Measurements from ENCODE around the gene MINDY3.
"Not testable (repeated sequence)": the region's sequence is repeated elsewhere in the genome, so short reads cannot be mapped to it uniquely, and the experiment has no call there.

Gene MINDY3

GRCh38 chr10:15856328-15857015 is 3.8 kb downstream of the MINDY3 start:
- no peak for DNase-seq

- no peak for DNase-seq
Measured at GRCh38 chr10:15853800-15854199, 6.5 kb downstream of the MINDY3 start.

GRCh38 chr10:15852111-15852557 is 8.2 kb downstream of the MINDY3 start:
- no peak for DNase-seq

DNA sequence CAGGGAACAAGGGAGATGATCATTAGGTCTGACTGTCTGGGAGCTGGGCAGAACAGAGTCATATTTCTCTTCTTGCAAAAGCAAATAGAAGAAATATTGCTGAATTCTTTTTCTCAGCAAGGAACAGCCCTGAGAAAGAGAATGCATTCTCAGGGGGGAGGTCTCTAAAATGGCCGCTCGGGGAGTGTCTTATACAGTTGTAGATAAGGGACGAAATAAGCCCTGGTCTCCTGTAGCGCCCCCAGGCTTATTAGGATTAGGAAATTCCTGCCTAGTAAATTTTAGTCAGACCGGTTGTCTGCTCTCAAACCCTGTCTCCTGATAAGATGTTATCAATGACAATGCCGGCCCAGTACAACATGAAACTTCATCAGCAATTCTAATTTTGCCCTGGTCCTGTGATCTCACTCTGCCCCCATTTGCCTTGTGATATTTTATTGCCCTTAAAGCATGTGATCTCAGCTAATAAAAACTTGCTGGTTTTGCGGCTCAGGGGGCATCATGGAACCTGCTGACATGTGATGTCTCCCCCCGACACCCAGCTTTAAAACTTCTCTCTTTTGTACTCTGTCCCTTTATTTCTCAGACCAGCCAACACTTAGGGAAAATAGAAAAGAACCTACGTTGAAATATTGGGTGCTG is 9.8 kb downstream of the MINDY3 start:
- DNase-seq: not testable (repeated sequence)

DNA sequence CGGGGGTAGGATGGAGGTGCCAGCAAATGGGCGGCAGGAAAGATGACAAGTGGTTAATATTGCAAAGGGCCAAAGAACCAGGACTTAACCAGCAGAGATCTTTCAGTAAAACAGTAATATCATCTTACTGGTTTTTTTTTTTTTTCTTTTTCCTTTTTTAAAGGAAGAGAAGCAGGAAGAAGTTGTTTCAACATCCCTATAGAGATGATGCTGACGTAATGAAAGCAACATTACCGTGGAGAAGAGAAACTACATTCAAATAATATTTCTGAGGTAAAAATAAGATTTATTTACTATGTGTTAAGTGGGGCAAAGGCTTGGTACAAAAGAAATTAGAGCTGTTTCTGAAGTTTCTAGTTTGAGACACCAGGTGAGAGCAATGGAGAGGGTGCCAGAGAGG is 11.0 kb downstream of the MINDY3 start:
- DNase-seq: no peak

DNA sequence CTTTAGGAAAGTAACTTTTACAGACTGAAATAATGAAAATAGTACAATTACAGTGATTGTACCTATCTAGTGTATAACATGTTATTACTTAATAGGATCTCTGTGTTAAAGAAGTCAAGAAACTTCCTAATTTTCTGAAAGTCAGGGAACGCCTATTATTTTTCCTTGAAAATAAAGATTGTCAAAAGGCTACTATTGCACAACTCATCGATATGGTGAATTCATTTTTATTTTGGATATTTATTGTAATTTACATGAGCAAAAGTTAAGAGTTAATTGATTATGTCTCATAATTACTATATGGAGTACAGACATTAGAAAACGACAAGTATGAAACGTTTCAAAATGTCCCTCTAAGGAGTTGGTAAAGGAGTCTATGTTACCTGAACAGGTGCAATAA is 12.8 kb downstream of the MINDY3 start:
- no peak for DNase-seq

GRCh38 chr10:15844517-15844916 is 15.8 kb downstream of the MINDY3 start:
- DNase-seq: no peak

DNA sequence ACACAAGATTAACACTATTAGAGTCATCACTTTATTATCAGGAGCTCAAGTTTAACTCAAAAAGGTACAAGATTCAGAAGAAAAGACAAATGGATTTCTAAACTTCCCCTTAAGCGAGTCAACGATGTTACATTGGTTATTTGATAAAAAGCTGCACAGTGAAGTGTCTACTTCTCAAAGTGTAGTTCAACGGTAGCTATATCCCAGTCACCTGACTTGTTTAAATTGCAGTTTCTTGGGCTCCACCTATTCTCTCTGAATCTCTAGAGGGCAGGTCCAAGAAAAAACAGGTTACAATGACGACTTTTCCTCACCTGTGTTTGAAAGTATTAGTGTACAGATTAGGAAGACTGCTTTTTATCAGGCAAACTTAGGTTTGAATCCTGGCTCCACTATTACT is 16.6 kb downstream of the MINDY3 start:
- no peak for DNase-seq

- DNase-seq: no peak
Measured at GRCh38 chr10:15842556-15843169, 17.6 kb downstream of the MINDY3 start.

GRCh38 chr10:15841696-15842095 is 18.6 kb downstream of the MINDY3 start:
- DNase-seq: no peak

GRCh38 chr10:15836807-15837206 is 23.5 kb downstream of the MINDY3 start:
- DNase-seq: no peak

DNA sequence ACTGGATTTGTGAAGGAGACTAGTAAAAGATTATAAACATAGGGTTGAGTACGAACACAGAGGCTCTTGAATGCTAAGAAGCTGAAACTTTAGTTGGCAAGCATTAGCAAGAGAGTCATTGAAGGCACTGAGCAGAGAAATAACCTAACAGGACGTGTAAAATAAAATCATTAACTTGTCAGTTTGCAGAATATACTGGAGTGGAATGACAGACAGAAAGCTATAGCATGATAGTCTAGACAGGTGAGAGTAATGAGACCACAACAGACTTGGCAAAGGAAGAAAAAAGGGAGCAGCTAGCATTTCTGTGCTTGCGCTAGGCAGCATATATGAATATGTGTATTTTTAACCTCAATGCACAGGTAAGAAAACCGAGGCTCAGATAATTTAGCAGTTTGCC is 30.8 kb downstream of the MINDY3 start:
- no peak for DNase-seq

DNA sequence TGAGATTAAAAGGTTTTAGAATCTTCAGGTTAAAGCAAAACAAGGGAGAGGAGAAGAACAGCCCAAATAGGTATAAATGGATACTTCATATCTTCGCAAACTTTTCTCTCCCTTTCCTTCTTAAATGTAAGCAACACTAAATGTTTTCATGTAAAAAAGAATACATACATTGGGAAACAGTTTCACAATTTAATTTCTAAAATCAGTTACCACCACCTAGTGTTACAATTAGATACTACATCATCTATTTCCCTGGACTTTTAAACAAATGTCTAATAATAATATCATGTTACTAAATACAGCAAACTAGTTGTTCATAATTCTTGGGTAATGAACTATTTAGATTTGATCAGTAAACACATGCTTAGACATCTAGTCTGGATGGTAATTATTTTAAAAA is 35.8 kb downstream of the MINDY3 start:
- DNase-seq: no peak

- no peak for DNase-seq
Measured at GRCh38 chr10:15822131-15822530, 38.2 kb downstream of the MINDY3 start.

- DNase-seq: no peak
Measured at GRCh38 chr10:15821046-15821683, 39.1 kb downstream of the MINDY3 start.

DNA sequence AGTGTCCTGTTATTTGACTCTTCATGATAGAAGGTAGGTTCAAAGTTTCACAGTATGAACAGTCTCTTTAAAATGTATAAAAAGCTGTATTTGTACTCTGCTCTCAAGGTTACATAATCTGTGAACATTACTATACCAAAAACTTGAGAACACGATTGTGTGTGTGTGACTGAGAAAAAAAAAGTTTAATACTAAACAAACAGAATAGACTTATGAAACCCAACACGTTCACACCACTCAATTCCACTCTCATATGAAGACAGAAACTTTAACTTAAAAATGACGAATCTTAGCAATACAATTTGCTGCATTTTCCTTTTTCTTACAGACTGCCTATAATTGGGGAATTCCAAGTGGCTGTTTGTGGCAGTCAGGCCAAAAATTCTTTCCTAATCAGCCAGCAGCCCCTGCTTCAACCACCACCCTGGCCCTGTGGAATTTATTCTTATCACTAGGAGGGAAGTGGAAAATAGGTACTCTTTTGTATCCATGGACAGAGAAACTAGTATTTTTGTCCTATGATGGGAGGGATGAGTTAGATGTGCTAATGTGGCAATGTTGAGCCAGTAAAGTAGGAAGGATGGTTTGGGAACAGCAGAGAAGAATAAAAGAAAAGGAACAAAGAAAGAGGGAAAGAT is 42.8 kb downstream of the MINDY3 start:
- no peak for DNase-seq

DNA sequence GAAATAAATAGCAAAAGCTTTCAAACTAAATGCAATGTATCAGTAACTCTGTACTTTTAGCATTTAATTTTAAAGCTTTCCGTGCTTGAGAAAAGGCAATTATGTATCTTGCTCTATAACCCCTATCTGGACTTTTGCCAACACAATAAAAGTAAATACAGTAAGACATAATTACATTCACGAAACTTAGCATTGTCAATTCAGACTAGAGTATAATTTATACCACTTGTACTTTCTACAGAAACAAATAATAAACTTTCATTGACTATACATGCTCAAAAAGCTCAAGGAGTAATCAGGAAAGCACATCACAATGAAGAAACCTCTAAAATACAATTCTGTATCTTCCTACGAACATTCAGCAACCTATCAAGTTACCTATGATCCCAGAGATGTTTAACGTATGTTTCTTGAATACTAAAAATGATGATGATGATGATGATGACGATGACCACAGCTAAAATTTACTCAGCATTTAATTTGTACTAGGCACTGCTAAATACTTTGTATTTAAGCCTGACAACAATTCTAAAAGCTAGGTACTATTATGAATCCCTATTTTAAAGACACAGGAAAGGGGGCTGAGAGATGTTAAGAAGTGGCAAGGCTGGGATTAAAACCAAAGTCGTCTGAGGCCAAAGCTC is 44.9 kb downstream of the MINDY3 start:
- DNase-seq: no peak

- no peak for DNase-seq
Measured at GRCh38 chr10:15814565-15814964, 45.7 kb downstream of the MINDY3 start.

DNA sequence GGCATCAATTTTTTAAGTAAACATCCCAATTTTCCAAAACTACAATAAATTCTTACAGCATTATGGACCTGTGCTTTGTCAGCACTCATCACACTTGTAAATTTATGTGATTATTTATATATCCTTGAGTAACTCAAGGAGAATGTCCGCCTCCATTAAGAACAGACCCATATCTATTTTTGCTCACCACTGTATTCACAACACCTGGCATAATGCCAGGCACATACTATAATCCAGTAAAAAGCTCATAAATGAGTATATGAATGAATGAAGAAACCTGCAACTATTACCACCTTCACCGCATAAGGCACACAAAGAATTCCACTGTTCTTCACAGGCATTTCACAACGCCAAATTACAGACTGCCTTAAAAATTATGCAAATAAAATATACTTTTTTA is 46.9 kb downstream of the MINDY3 start:
- no peak for DNase-seq

- no peak for DNase-seq
Measured at GRCh38 chr10:15809450-15809849, 50.9 kb downstream of the MINDY3 start.

DNA sequence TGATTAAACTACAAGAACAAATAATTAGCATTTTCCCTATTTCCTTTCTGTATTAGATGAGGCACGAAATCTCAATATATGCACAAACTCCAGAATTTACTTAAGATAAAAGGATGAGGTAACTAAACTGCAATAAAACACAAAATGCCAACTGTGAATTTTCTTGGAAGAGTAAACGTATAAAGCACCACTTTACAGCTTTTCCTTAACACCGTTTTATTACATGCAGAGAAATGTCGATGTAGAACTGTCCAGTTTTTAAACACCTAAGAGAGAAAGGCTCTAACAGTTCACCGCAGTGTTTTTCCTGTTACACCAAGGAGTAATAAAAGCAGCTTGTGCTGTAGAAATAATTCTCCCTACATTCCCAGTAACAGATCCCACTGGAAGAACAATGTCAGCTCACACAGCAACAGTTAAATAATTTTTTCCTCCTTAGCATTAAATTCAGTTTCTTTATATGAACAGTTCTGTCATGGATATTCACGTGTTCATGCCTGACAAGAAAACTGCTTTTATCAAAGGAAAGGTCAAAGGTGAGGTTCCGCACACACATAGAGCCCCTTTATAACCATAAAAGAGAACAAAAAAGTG is 52.0 kb downstream of the MINDY3 start:
- no peak for DNase-seq

DNA sequence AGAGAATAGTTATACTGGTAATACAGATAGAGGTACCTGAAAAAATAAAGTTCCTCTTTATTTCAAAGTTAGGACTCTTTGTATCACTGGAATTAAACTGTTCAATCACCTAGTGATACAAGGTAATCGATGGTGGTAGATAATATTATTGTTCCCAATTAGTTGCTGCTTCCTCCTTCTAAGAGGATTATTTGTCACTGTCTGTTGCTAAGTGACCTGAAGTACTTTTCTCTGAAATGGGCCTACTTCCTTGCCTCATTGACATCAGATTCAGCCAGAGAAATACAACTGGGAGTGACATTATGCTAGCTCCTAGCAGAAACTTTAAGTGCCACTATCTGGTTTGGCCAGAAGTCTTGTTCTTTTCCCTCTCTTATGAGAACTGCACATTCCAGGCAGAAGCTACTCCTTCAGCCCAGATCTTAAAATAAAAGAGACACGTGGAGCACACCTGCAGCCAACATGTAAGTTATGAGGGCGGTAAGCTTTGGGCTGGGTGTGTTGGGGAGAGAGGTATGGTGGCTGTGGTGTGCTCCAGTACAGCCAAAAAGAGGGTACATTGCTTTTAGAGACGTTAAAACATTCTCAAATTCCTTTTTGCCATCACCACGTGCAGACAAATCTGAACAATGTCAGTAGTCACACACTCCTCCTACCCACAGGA is 54.8 kb downstream of the MINDY3 start:
- no peak for DNase-seq
